ENCODE results near the gene MAP3K7CL. TPM values are rescaled to one million over a fixed set of nuclear protein-coding genes. Genes with fewer than 3 reads are reported as not detected.

MAP3K7CL gene
- total RNA-seq, 1 experiment from 2014 or later: 14.0 TPM

DNA sequence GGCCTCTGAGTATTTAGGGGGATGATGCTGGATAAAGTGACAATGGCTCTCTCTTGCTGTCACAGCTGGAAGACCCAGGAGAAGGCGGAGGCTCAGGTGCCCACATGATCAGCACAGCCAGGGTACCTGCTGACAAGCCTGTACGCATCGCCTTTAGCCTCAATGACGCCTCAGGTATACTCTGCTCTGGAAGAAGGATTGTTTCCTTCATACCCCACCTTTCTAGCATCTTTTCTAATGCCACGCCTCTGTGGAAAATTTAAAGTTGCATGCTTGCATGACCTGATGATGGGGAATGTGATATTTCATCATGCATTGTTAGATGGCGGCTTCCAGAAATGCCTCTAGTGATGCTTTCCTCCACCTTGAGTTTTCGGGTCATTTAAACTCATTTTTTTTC lies 2.8 kb downstream of the MAP3K7CL start:
- DNase-seq (ENCODE audit: low read depth): no peak

GRCh38 chr21:29133796-29134195 lies 3.4 kb downstream of the MAP3K7CL start:
- DNase-seq (ENCODE audit: low read depth): peak; percentile 12

GRCh38 chr21:29135481-29135880 lies 5.0 kb downstream of the MAP3K7CL start:
- DNase-seq (ENCODE audit: low read depth): no peak

GRCh38 chr21:29136033-29136432 lies 5.6 kb downstream of the MAP3K7CL start:
- DNase-seq (ENCODE audit: low read depth): no peak

- peak; percentile 46 for DNase-seq (ENCODE audit: low read depth)
Observed at GRCh38 chr21:29144736-29145353, 14.4 kb downstream of the MAP3K7CL start.

GRCh38 chr21:29145354-29145782 lies 14.9 kb downstream of the MAP3K7CL start:
- DNase-seq (ENCODE audit: low read depth): peak; percentile 98

GRCh38 chr21:29145852-29146453 lies 15.5 kb downstream of the MAP3K7CL start:
- DNase-seq (ENCODE audit: low read depth): no peak

DNA sequence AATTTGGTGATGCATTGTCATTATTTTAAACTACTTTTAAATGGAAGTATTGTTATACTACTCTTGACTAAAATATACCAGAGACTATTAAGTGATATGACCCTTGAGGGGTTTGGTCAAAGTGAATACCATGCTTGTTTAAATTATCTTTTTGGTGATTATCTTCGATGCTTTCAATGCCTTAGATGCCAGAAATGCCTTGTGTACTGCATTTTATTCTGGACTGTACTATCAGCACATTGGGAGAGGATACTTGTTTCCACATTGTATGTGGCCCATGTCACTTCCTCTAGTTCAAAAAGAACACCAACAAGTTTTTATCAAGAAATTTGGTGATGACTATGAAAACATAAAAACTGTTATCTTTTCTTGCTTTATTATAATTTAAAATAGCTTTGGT lies 16.3 kb downstream of the MAP3K7CL start:
- DNase-seq (ENCODE audit: low read depth): no peak

- DNase-seq (ENCODE audit: low read depth): peak; percentile 92
Observed at GRCh38 chr21:29148530-29148929, 18.1 kb downstream of the MAP3K7CL start.

DNA sequence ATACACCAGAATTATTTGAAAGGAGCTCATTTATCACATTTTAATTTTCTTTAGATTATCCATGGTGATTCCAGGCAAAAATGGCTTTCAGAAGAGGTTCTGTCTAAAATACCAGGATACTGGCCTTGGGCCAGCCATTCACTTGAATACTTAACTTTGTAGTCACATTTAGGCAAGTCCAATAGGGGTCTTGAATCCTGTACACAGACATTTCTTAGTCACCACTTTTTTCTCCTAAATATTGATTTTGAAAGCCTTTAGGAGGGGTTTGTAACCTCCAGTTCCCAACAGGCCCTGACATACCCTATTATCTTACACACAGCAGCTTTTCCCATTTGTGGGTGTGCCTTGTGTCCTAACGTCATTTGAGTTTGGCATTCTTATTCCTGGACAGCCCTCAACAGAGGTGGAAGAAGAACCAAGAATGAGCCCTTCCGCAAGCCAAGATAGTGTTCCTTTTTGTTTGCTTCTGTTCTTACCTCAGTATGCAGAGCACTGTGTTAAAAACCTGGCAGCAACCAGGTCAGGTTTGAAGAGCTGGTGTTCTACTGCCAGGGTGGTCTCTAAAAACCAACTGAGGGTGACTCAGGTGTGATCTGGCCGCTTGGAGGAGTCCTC lies 19.5 kb downstream of the MAP3K7CL start:
- DNase-seq (ENCODE audit: low read depth): peak; percentile 69

DNA sequence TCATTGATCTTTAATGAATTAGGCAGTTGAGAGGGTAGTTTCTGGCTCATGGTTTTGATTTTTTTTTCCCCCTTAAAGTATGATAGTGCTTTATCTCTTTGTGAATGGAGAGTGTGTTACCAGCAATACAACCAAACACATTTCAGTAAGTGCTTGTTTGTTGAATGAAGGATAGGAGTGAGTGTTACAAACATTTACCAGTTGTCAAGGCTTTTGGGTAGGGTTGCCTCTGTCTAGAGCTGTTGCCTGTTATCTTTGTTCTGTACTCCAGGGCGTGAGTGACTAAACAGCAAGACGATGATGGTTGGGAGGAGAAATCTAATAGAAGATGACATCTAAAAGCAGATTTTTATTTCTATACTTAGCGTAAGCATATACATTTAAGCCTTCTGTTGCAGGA lies 21.5 kb downstream of the MAP3K7CL start:
- no peak for DNase-seq (ENCODE audit: low read depth)

GRCh38 chr21:29152916-29153315 lies 22.5 kb downstream of the MAP3K7CL start:
- DNase-seq (ENCODE audit: low read depth): no peak

GRCh38 chr21:29154270-29154669 lies 23.8 kb downstream of the MAP3K7CL start:
- no peak for DNase-seq (ENCODE audit: low read depth)

DNA sequence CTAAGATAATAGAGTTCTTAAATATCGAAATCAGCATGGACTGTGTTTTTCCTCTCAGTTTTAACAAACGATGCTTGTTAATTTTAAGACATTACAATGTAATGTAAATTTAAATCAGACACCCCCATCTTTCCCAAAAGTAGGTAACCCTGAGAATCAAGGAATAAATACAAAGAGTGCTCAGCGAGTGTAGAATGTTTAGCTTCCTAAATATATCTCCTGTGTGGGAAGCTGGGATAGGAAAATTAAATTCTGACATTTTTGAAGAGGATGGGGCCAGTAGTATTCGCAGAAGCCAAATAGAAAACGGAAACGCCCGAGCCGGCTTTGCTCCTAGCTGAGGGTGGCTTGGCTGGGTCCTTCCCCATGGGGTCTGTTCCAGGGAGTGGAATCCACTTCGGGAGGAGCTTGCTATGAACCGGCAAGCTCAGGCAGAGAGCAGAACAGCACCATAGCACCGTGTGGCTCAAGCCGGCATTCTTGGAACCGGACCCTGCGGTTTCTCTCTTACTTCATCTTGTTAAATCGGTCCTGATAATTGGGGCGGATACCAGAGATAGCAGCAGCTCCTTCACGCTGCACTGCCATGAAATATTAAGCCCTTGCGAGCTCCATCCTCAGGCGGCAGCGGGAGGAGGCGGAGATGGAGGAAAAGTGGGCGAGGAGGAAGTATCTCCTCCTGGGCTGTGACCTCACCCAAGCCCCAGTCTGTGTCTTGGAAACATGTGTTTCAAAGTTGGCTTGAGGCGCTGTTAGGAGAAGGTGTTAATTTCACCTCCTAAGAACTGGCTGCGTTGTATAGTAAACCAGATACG lies 24.9 kb downstream of the MAP3K7CL start:
- DNase-seq (ENCODE audit: low read depth): peak; percentile 79

GRCh38 chr21:29155933-29156260 lies 25.5 kb downstream of the MAP3K7CL start:
- DNase-seq (ENCODE audit: low read depth): no peak

DNA sequence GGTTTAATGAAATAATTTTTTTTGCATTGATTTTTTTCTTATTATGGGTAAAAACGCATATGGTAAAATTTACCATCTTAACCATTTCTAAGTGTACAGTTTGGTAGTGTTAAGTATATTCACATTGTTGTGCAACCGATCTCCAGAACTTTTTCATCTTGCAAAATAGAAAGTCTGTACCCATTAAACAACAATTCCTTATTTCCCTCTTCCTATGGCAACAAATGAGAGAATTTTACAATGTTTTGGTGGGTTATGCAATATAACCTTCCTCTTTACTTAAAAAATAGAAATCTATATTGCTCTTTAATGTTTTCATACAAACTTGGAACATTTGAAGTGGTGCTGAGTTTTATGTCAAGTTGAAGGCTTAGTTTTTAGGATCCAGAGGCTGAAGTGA lies 26.6 kb downstream of the MAP3K7CL start:
- DNase-seq (ENCODE audit: low read depth): no peak

DNA sequence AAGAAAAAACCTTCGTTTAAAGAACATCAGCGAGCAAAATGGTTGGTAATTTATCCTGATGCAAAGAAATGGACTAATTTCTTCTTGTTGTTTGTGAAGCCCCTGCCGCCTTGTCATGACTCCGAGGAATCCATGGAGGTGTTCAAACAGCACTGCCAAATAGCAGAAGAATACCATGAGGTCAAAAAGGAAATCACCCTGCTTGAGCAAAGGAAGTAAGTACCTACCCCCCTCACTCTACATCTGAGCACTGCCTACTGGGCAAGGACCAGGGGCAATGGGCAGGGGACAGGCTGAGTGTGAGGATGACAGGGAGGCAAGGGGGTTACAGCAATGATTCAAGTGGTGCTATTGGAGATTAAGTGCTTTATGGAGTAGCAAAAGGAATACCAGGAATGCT lies 29.4 kb downstream of the MAP3K7CL start:
- DNase-seq (ENCODE audit: low read depth): no peak

DNA sequence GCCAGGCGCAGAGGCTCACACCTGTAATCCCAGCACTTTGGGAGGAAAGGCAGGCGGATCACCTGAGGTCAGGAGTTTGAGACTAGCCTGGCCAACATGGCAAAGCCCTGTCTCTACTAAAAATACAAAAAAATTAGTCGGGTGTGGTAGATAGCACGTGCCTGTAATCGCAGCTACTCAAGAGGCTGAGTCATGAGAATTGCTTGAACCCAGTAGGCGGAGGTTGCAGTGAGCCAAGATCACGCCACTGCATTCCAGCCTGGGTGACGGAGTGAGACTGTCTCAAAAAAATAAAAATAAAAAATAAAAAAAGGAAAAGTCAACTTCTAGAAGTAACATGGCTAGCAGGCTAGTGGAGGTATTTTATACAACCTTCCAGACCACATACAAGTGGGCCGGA lies 32.4 kb downstream of the MAP3K7CL start:
- DNase-seq (ENCODE audit: low read depth): peak; percentile 85

GRCh38 chr21:29163341-29164115 lies 33.1 kb downstream of the MAP3K7CL start:
- DNase-seq (ENCODE audit: low read depth): no peak

DNA sequence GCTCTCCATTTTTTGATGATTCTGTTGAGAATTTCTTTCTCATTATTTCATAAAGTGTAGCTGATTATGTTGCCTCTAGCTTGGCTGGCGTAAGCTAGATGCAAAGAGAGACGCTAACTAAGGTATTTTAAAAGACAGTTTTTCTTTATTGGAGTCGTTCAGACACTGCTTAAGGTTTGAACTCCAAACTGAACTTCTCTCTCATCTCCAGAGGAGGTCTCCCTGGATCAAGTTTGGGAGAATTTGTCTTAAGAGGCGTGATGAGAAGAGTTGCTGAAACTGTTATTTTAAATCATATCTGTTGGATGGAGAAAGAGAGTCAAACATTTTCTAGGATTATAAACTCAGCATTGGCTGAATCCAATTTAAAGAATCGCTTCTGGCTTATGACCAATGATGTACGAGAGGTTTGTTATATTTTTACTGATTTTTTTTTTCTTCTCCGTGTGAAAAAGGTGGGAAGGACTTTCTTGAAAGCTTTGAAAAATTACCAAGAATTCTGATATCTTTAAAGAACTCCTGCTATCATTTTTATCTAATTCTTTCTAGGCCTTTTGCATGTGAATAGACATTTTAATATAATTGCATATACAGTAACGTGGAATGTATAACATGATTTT lies 34.0 kb downstream of the MAP3K7CL start:
- DNase-seq (ENCODE audit: low read depth): peak; percentile 90

DNA sequence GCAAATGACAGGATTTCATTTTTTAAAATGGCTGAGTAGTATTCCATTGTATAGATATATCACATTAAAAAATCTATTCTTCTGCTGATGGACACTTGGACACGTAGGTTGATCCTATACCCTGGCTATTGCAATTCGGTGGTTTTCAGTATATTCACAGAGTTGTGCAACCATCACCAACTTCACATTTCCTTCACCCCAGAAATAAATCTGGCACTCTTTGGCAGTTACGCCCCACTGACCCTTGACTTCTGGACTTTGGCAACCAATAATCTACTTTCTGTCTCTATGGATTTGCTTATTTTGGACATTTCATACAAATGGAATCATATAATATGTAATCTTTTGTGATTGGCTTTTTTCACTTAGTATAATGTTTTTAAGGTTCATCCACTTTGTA lies 35.9 kb downstream of the MAP3K7CL start:
- DNase-seq (ENCODE audit: low read depth): no peak
